Skeletal muscle satellite cell (primary cell): ENCODE measurements around the gene ITGAE.

Experiments
- H3K27me3 ChIP-seq: 2 replicates; pipeline ENCODE4 v1.7.0; 2013; ENCODE audit warnings: low read length; ENCODE audit not compliant: control insufficient read depth, insufficient read depth
- H3K36me3 ChIP-seq: 2 replicates; pipeline ENCODE4 v1.7.0; 2013; ENCODE audit warnings: mild to moderate bottlenecking, control low read depth, low read length; ENCODE audit not compliant: insufficient read depth
- H3K4me1 ChIP-seq: 2 replicates; pipeline ENCODE4 v1.7.0; 2013; ENCODE audit warnings: low read length; ENCODE audit not compliant: control insufficient read depth, insufficient read depth
- H3K4me2 ChIP-seq: 2 replicates; pipeline ENCODE4 v1.7.0; 2013; ENCODE audit warnings: mild to moderate bottlenecking, low read length
- H3K4me3 ChIP-seq: 2 replicates; pipeline ENCODE4 v1.7.0; 2013; ENCODE audit warnings: low read length
- H3K9ac ChIP-seq: 2 replicates; pipeline ENCODE4 v1.7.0; 2013; ENCODE audit warnings: mild to moderate bottlenecking, low read depth, low read length, moderate library complexity
- H3K9me3 ChIP-seq: replicated peaks from 2 replicates; pipeline ENCODE4 v1.7.0; 2013; ENCODE audit warnings: mild to moderate bottlenecking, control low read depth, low read length

The ITGAE gene

DNA sequence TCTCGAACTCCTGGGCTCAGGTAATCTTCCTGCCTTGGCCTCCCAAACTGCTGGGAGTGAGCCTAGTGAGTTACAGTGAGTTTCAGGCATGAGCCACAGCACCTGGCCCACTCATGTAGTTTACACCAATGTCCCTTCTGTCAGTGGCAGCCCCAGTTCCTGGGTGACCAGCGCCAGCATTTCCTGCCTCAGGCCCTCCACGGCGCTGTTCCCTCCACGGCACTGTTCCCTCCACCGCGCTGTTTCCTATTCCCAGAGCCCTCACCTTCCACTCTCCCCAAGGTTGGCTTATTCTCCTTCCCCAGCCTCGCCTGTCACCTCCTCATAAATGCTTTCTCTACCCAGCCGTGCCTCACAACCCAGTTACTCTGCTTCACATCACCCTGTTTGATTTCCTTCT lies 32.6 kb downstream of the ITGAE start:
- no peaks in the 10 kb centered on the region for H3K27me3 ChIP-seq
- H3K4me2 ChIP-seq, result no peak overlapping the region
- H3K9me3 ChIP-seq, result no peaks in the 10 kb centered on the region
- H3K36me3 ChIP-seq, result no peaks in the 10 kb centered on the region
- peaks cover 4% of the 10 kb centered on the region for H3K4me1 ChIP-seq
- no peak overlapping the region for H3K4me3 ChIP-seq
- no peak overlapping the region for H3K9ac ChIP-seq

- Histone ChIP-seq H3K36me3 (no peaks in the 10 kb centered on the region), H3K9ac (no peak overlapping the region), H3K4me2 (no peak overlapping the region), H3K27me3 (no peaks in the 10 kb centered on the region), H3K9me3 (no peaks in the 10 kb centered on the region), H3K4me3 (no peak overlapping the region), H3K4me1 (peaks cover 4% of the 10 kb centered on the region)
These were observed 34.2 kb downstream of the ITGAE start for GRCh38 chr17:3766779-3767178.

GRCh38 chr17:3765981-3766380 lies 35.0 kb downstream of the ITGAE start:
- H3K4me2 ChIP-seq, result no peak overlapping the region

DNA sequence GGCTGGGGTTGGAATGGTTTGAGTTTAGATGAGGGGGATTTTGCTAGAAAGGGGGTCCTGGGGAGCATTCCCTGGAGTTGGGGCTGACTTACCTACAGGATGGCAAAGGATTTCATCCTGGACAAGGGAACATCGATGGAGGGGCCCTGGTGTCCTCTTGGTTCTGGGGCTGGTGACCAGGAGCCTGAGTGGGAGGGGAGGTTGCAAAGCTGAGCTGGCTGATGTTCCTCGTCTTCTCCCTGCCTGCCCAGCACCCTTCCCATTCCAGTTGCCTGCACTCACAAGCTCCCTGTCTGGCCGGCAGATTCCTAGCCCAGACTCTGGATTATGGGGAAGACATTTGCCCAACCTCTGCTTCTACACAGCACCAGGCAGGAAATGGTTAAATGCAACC lies 37.2 kb downstream of the ITGAE start:
- Histone ChIP-seq H3K4me2 (no peak overlapping the region), H3K4me1 (peaks cover 4% of the 10 kb centered on the region), H3K9me3 (peaks cover 5% of the 10 kb centered on the region), H3K9ac (no peak overlapping the region), H3K4me3 (no peak overlapping the region), H3K27me3 (no peaks in the 10 kb centered on the region), H3K36me3 (no peaks in the 10 kb centered on the region)

More at GRCh38 chr17:3765981-3766380, 35.0 kb downstream of the ITGAE start:
- H3K4me1 ChIP-seq, result peaks cover 4% of the 10 kb centered on the region
- H3K4me3 ChIP-seq, result no peak overlapping the region
- H3K27me3 ChIP-seq, result no peaks in the 10 kb centered on the region
- no peak overlapping the region for H3K9ac ChIP-seq
- H3K9me3 ChIP-seq, result no peaks in the 10 kb centered on the region
- H3K36me3 ChIP-seq, result no peaks in the 10 kb centered on the region

DNA sequence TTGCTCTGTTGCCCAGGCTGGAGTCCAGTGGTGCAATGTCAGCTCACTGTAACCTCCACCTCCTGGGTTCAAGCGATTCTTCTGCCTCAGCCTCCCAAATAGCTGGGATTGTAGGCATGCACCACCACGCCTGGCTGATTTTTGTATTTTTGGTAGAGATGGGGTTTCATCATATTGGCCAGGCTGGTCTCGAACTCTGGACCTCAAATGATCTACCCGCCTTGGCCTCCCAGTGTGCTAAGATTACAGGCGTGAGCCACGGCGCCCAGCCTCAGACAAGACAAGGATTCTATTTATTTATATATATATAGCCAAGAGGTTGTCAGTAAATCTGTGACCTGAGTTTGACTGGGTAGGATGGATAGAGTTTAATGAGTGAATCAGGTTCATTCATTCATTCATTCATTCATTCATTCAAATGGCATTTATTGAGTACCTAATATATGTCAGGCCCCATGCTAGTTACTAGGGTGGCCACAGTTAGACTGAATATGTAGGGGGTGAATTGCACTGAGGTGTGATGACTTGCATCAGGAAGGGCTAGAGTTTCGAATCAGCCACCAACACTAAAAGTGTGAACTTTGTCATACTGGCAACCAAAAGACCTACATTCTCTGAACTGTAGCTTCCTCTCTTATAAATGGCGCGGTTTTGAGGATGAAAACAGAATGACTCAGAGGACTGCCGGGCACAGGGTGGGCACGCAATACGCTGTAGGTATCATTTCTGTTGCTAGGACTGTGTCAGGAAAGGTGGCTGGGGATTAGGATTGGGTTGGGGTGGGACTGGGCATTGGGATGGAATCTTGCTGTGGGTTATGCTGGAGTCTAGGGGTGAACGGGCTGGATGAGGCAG lies 37.8 kb downstream of the ITGAE start:
- Histone ChIP-seq H3K4me3 (no peak overlapping the region), H3K9me3 (peaks cover 5% of the 10 kb centered on the region), H3K27me3 (no peaks in the 10 kb centered on the region), H3K4me1 (peaks cover 4% of the 10 kb centered on the region), H3K4me2 (no peak overlapping the region), H3K9ac (no peak overlapping the region), H3K36me3 (no peaks in the 10 kb centered on the region)

GRCh38 chr17:3761918-3762380 lies 39.0 kb downstream of the ITGAE start:
- H3K4me2 ChIP-seq, result no peak overlapping the region
- no peaks in the 10 kb centered on the region for H3K27me3 ChIP-seq
- no peak overlapping the region for H3K9ac ChIP-seq
- peaks cover 5% of the 10 kb centered on the region for H3K9me3 ChIP-seq
- no peak overlapping the region for H3K4me3 ChIP-seq
- H3K36me3 ChIP-seq, result no peaks in the 10 kb centered on the region
- H3K4me1 ChIP-seq, result peaks cover 4% of the 10 kb centered on the region

GRCh38 chr17:3761036-3761917 lies 39.7 kb downstream of the ITGAE start:
- H3K9ac ChIP-seq, result no peak overlapping the region
- H3K36me3 ChIP-seq, result no peaks in the 10 kb centered on the region
- H3K9me3 ChIP-seq, result peaks cover 5% of the 10 kb centered on the region
- H3K4me1 ChIP-seq, result peaks cover 4% of the 10 kb centered on the region
- H3K4me2 ChIP-seq, result no peak overlapping the region
- no peaks in the 10 kb centered on the region for H3K27me3 ChIP-seq
- H3K4me3 ChIP-seq, result no peak overlapping the region

DNA sequence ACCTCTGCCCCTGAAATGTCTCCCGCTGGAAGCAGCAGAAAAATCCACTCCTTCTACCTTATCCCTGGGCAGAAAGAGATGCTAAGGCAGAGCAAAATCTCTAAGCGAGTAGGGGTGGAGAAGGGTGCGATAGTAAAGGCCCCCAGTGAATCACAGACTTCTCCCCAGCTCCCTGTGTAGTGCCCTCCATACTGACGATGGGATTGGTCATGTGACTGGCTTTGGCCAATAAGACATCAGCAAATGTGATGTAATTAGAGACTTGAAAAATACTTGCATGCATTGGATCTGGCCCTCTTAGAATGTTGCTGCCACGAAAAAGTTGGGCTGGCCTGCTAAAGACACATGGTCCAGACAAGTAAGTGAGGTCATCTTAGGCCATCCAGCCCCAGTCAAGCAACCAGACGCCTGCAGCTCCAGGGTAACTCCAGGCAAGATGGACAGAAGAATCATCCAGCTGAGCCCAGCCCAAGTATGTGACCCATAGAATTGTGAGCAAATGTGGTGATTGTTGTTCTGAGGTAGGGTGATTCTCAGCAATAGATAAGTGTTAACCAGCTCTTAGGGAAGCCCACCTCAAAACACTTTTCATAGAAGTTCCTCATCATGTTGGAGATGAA lies 41.3 kb downstream of the ITGAE start:
- Histone ChIP-seq H3K9ac (no peak overlapping the region), H3K9me3 (peaks cover 5% of the 10 kb centered on the region), H3K4me1 (no peaks in the 10 kb centered on the region), H3K36me3 (no peaks in the 10 kb centered on the region), H3K4me3 (no peak overlapping the region), H3K4me2 (no peak overlapping the region), H3K27me3 (no peaks in the 10 kb centered on the region)

DNA sequence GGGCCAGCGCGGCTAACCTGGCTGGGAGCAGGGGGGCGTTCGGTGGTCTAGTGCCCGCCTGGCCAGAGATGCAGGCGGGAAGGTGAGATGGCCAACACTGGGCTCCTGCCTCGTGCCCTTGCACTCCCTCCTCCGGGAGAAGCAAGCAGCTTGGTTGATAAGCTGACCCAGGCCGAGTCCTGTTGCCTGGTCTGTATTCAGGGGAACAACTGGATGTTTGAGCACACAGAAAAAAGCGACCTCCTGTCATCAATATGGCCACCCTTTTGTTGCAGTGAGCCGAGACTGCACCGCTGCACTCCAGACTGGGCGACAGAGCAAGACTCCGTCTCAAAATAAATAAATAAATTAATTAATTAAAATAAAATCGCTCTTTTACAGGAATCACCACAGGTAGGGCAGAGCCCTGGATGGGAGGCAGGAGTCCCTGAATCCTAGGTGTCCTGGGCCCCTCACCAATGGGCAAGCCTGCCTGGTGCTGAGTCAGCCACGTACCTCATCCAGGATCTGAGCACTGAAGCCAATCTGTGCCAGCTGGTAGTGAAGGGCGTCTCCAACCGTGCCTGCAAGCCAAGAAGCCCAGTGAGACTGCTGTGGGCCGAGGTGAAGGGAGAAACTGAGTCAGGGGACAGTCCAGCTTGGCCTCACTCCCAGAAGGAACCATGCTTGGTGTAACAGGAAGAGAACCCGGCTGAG lies 45.5 kb downstream of the ITGAE start:
- no peak overlapping the region for H3K4me3 ChIP-seq
- H3K4me1 ChIP-seq, result no peaks in the 10 kb centered on the region
- H3K9ac ChIP-seq, result no peak overlapping the region
- no peak overlapping the region for H3K4me2 ChIP-seq
- H3K27me3 ChIP-seq, result peaks cover 12% of the 10 kb centered on the region
- H3K36me3 ChIP-seq, result no peaks in the 10 kb centered on the region
- H3K9me3 ChIP-seq, result peaks cover 5% of the 10 kb centered on the region

- Histone ChIP-seq H3K27me3 (peaks cover 18% of the 10 kb centered on the region), H3K9ac (no peak overlapping the region), H3K36me3 (no peaks in the 10 kb centered on the region), H3K4me3 (no peak overlapping the region), H3K4me2 (no peak overlapping the region), H3K9me3 (peaks cover 5% of the 10 kb centered on the region), H3K4me1 (no peaks in the 10 kb centered on the region)
These were observed 46.3 kb downstream of the ITGAE start for GRCh38 chr17:3754458-3755334.
